Fibroblast of lung (primary cell): ENCODE measurements around the gene HIPK2. TPM values are rescaled to one million over a fixed set of nuclear protein-coding genes. Genes with fewer than 3 reads are reported as not detected.

Experiments
- DNase-seq, 2 donors: peaks; one replicate each; pipeline versions ENCODE4 v3.0.0 to v3.0.0-alpha.2; 2010; ENCODE audit warnings: low read depth in 2 of 2
- H2AFZ ChIP-seq: 2 replicates; pipeline ENCODE4 v1.5.1; 2012; ENCODE audit warnings: low read length, control low read depth, inconsistent platforms
- H3K27ac ChIP-seq: 2 replicates; pipeline ENCODE4 v1.5.1; 2011; ENCODE audit warnings: low read length, control low read depth; ENCODE audit not compliant: insufficient read depth
- H3K27me3 ChIP-seq: 2 replicates; pipeline ENCODE4 v1.5.1; 2011; ENCODE audit warnings: mild to moderate bottlenecking, low read length; ENCODE audit not compliant: control insufficient read depth, insufficient read depth
- H3K36me3 ChIP-seq: 2 replicates; pipeline ENCODE4 v1.5.1; 2011; ENCODE audit warnings: low read length; ENCODE audit not compliant: control insufficient read depth, insufficient read depth
- H3K4me1 ChIP-seq: 2 replicates; pipeline ENCODE4 v1.5.1; 2011; ENCODE audit warnings: low read length; ENCODE audit not compliant: control insufficient read depth, insufficient read depth; ENCODE audit errors: extremely low read depth
- H3K4me2 ChIP-seq: 2 replicates; pipeline ENCODE4 v1.5.1; 2011; ENCODE audit warnings: low read length, control low read depth; ENCODE audit not compliant: insufficient read depth; ENCODE audit errors: extremely low read depth
- H3K4me3 ChIP-seq, 4 experiments: fragments of 200-600 bp in 1 of 4; sonication (generic) in 1 of 4; replicated peaks in 1 of 4; 2 replicates each; pipeline ENCODE4 v1.5.1; 2011 to 2016; ENCODE audit warnings: low read length in 4 of 4, low read depth in 3 of 4, mild to moderate bottlenecking in 3 of 4, control low read depth in 2 of 4, inconsistent platforms in 1 of 4, mixed read lengths in 1 of 4; ENCODE audit not compliant: insufficient read depth in 1 of 4; ENCODE audit errors: control extremely low read depth in 1 of 4
- H3K79me2 ChIP-seq: 2 replicates; pipeline ENCODE4 v1.5.1; 2012; ENCODE audit warnings: mild to moderate bottlenecking, low read length, inconsistent platforms; ENCODE audit not compliant: control insufficient read depth, insufficient read depth
- H3K9ac ChIP-seq: 2 replicates; pipeline ENCODE4 v1.5.1; 2011; ENCODE audit warnings: mild to moderate bottlenecking, low read length, control low read depth; ENCODE audit not compliant: insufficient read depth
- H3K9me3 ChIP-seq: 2 replicates; pipeline ENCODE4 v1.5.1; 2012; ENCODE audit warnings: low read depth, low read length; ENCODE audit not compliant: control insufficient read depth, insufficient read depth
- H4K20me1 ChIP-seq: 2 replicates; pipeline ENCODE4 v1.5.1; 2011; ENCODE audit warnings: low read length; ENCODE audit not compliant: control insufficient read depth, insufficient read depth; ENCODE audit errors: extremely low read depth
- CTCF ChIP-seq, 2 donors: IDR thresholded peaks in 1 of 2; conservative IDR thresholded peaks in 1 of 2; 1 replicate in 1 of 2; 2 replicates in 1 of 2; pipeline ENCODE4 v1.5.1; 2011 to 2012; ENCODE audit warnings: low read length in 2 of 2, control low read depth in 1 of 2, inconsistent platforms in 1 of 2, low read depth in 1 of 2, mild to moderate bottlenecking in 1 of 2
- EZH2 ChIP-seq: IDR thresholded peaks from 2 replicates; pipeline ENCODE4 v1.5.1; 2012; ENCODE audit warnings: low read length, control low read depth, mild to moderate bottlenecking; ENCODE audit errors: missing control alignments
- polyA plus RNA-seq, 2 donors: library from polyadenylated mRNA; depleted of rRNA in 1 of 2; stranded (reverse) in 1 of 2; unstranded in 1 of 2; fragments of >200 nt; gene quantifications; 2 replicates each; pipeline ENCODE4 v1.2.1, GENCODE V29; 2011 to 2012; ENCODE audit warnings: missing spikeins in 1 of 2
- total RNA-seq: library from RNA; depleted of rRNA; stranded (reverse); fragments of >200 nt; gene quantifications from 2 replicates; pipeline ENCODE4 v1.2.1, GENCODE V29; 2014

Gene HIPK2
- total and polyA plus RNA-seq, 2 donors (not counting 1 experiment from before 2014, with no cell fraction given): 10.1 to 11.1 TPM

- no peaks in the 10 kb centered on the region for H3K9me3 ChIP-seq
- no peak overlapping the region for H3K4me3 ChIP-seq
- no peaks in the 10 kb centered on the region for H3K79me2 ChIP-seq
- DNase-seq: peak; percentile 33 to 90
- no peak overlapping the region for H3K9ac ChIP-seq
- no peaks in the 10 kb centered on the region for H3K27me3 ChIP-seq
- peaks cover 42% of the 10 kb centered on the region for H3K4me1 ChIP-seq
- H3K36me3 ChIP-seq: no peaks in the 10 kb centered on the region
- H3K27ac ChIP-seq: peak overlapping the region; percentile 94
- no peak overlapping the region for H2AFZ ChIP-seq
- TF ChIP-seq EZH2: no peak
- no peak for TF ChIP-seq CTCF (conservative IDR thresholded peaks at IDR 0.05 in 1 of 2, IDR thresholded peaks at IDR 0.05 in 1 of 2; ENCODE audit: low read depth in 1 of 2, low read length in 2 of 2)
- H4K20me1 ChIP-seq: no peaks in the 10 kb centered on the region
- peak overlapping the region; percentile 15 for H3K4me2 ChIP-seq
Measured at GRCh38 chr7:139683137-139683921, 94.5 kb downstream of the HIPK2 start.

DNA sequence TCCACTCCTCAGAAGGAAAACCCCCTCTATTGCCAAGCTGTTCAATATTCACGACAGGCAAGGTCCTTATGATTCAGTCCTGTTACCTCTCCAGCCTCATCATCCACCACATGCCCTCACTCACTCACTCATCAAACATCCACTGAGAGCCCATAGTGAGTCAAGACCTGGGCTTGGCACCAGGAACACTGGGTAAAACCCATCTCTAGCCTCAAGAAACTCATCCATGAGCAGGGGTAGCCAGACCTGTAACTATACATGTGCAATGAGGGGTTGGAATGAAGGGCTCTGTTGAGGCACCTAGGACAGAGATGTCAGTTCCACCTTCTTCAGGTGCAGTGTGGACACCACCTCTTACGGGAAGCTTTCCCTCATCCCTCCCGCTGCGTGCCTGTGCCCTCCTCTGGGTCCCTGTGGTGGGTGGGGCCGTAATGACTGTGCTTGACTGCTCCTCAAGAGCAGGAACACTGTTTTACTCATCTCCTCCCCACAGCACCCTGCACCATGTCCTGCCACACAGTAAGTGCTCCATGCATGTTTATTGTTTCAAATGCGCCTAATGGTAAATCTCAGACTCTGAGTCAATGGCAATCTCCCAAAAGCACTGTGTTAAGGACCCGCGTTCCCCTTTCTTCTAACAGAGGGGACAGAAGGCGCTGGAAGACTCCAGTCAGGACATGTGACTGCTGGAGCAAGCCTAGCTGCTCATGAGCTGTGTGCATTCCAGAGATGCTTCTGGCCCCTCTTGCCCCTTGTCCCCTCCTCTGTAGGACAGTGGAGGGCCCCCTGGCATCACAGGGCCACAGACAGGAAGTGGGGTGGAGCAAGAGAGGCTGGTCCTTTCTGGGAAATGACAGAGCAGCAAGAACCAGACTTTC lies 95.4 kb downstream of the HIPK2 start:
- peaks cover 42% of the 10 kb centered on the region for H3K4me1 ChIP-seq

More for the DNA sequence above, 95.4 kb downstream of the HIPK2 start:
- H3K79me2 ChIP-seq: no peaks in the 10 kb centered on the region
- no peaks in the 10 kb centered on the region for H4K20me1 ChIP-seq
- H3K27me3 ChIP-seq: no peaks in the 10 kb centered on the region
- no peaks in the 10 kb centered on the region for H3K36me3 ChIP-seq
- peak overlapping the region; percentile 94 for H3K27ac ChIP-seq
- H2AFZ ChIP-seq: no peak overlapping the region
- H3K4me3 ChIP-seq: no peak overlapping the region
- H3K9me3 ChIP-seq: no peaks in the 10 kb centered on the region
- no peak for TF ChIP-seq CTCF (conservative IDR thresholded peaks at IDR 0.05 in 1 of 2, IDR thresholded peaks at IDR 0.05 in 1 of 2; ENCODE audit: low read depth in 1 of 2, low read length in 2 of 2)
- TF ChIP-seq EZH2: no peak
- peak; percentile 82 to 86 for DNase-seq
- no peak overlapping the region for H3K9ac ChIP-seq
- peak overlapping the region; percentile 25 for H3K4me2 ChIP-seq
